ENCODE data around the gene MEIOC. TPM values are rescaled to one million over a fixed set of nuclear protein-coding genes. Genes with fewer than 3 reads are reported as not detected.

The MEIOC gene
- total RNA-seq, 1 donor from 2014 or later, result 0.75 TPM

GRCh38 chr17:44646280-44646679 lies 10.0 kb upstream of the MEIOC start:
- TF ChIP-seq CTCF (IDR thresholded peaks at IDR 0.05), result no peak
- DNase-seq (ENCODE audit: extremely low spot score, unreplicated experiment), result no peak
- H3K9me3 Mint-ChIP-seq (ENCODE audit: unreplicated experiment), result no peaks in the 10 kb centered on the region
- H3K36me3 Mint-ChIP-seq (ENCODE audit: unreplicated experiment), result no peaks in the 10 kb centered on the region
- H3K4me1 Mint-ChIP-seq (ENCODE audit: unreplicated experiment), result no peaks in the 10 kb centered on the region
- H3K4me3 Mint-ChIP-seq (ENCODE audit: unreplicated experiment), result no peak overlapping the region
- H3K27ac Mint-ChIP-seq (ENCODE audit: unreplicated experiment), result no peak overlapping the region
- H3K27me3 Mint-ChIP-seq (ENCODE audit: unreplicated experiment), result peaks cover 29% of the 10 kb centered on the region

GRCh38 chr17:44647736-44648135 lies 8.5 kb upstream of the MEIOC start:
- Mint-ChIP-seq H3K4me1 (ENCODE audit: unreplicated experiment) (no peaks in the 10 kb centered on the region), H3K9me3 (ENCODE audit: unreplicated experiment) (no peaks in the 10 kb centered on the region), H3K4me3 (ENCODE audit: unreplicated experiment) (no peak overlapping the region), H3K27me3 (ENCODE audit: unreplicated experiment) (peaks cover 30% of the 10 kb centered on the region), H3K27ac (ENCODE audit: unreplicated experiment) (no peak overlapping the region), H3K36me3 (ENCODE audit: unreplicated experiment) (no peaks in the 10 kb centered on the region)
- TF ChIP-seq CTCF (IDR thresholded peaks at IDR 0.05), result no peak
- DNase-seq (ENCODE audit: extremely low spot score, unreplicated experiment), result no peak

- no peaks in the 10 kb centered on the region for H3K36me3 Mint-ChIP-seq (ENCODE audit: unreplicated experiment)
- no peak for TF ChIP-seq CTCF (IDR thresholded peaks at IDR 0.05)
- DNase-seq (ENCODE audit: extremely low spot score, unreplicated experiment), result no peak
- no peak overlapping the region for H3K4me3 Mint-ChIP-seq (ENCODE audit: unreplicated experiment)
- H3K27ac Mint-ChIP-seq (ENCODE audit: unreplicated experiment), result no peak overlapping the region
- no peaks in the 10 kb centered on the region for H3K4me1 Mint-ChIP-seq (ENCODE audit: unreplicated experiment)
- H3K27me3 Mint-ChIP-seq (ENCODE audit: unreplicated experiment), result peaks cover 30% of the 10 kb centered on the region
- H3K9me3 Mint-ChIP-seq (ENCODE audit: unreplicated experiment), result no peaks in the 10 kb centered on the region
Observed at GRCh38 chr17:44648963-44649362, 7.3 kb upstream of the MEIOC start.

- H3K9me3 Mint-ChIP-seq (ENCODE audit: unreplicated experiment), result no peaks in the 10 kb centered on the region
- H3K4me3 Mint-ChIP-seq (ENCODE audit: unreplicated experiment), result no peak overlapping the region
- H3K36me3 Mint-ChIP-seq (ENCODE audit: unreplicated experiment), result no peaks in the 10 kb centered on the region
- no peak overlapping the region for H3K27ac Mint-ChIP-seq (ENCODE audit: unreplicated experiment)
- TF ChIP-seq CTCF (IDR thresholded peaks at IDR 0.05), result no peak
- no peak for DNase-seq (ENCODE audit: extremely low spot score, unreplicated experiment)
- H3K27me3 Mint-ChIP-seq (ENCODE audit: unreplicated experiment), result peaks cover 42% of the 10 kb centered on the region
- no peaks in the 10 kb centered on the region for H3K4me1 Mint-ChIP-seq (ENCODE audit: unreplicated experiment)
Observed at GRCh38 chr17:44651228-44651627, 5.0 kb upstream of the MEIOC start.

GRCh38 chr17:44652727-44653126 lies 3.5 kb upstream of the MEIOC start:
- no peaks in the 10 kb centered on the region for H3K9me3 Mint-ChIP-seq (ENCODE audit: unreplicated experiment)
- no peak for TF ChIP-seq CTCF (IDR thresholded peaks at IDR 0.05)
- H3K4me3 Mint-ChIP-seq (ENCODE audit: unreplicated experiment), result no peak overlapping the region
- no peak for DNase-seq (ENCODE audit: extremely low spot score, unreplicated experiment)
- no peaks in the 10 kb centered on the region for H3K36me3 Mint-ChIP-seq (ENCODE audit: unreplicated experiment)
- H3K27me3 Mint-ChIP-seq (ENCODE audit: unreplicated experiment), result peaks cover 46% of the 10 kb centered on the region
- H3K27ac Mint-ChIP-seq (ENCODE audit: unreplicated experiment), result no peak overlapping the region
- peaks cover 3% of the 10 kb centered on the region for H3K4me1 Mint-ChIP-seq (ENCODE audit: unreplicated experiment)

Data from osteocyte (in vitro differentiated cells).